NCI-H446 treated with DMSO at 0.1 percent for 48 hours (cell line): ENCODE results near the gene LY86.

ENCODE experiments used
- DNase-seq: peaks from one replicate; lab custom pipeline; 2025; lab: John Stamatoyannopoulos, UW

The LY86 gene

GRCh38 chr6:6570929-6571671 lies 17.4 kb upstream of the LY86 start:
- DNase-seq, result no peak

GRCh38 chr6:6575143-6575542 lies 13.4 kb upstream of the LY86 start:
- DNase-seq, result no peak

GRCh38 chr6:6577735-6578134 lies 10.8 kb upstream of the LY86 start:
- DNase-seq, result no peak

GRCh38 chr6:6579281-6579680 lies 9.2 kb upstream of the LY86 start:
- no peak for DNase-seq

- no peak for DNase-seq
Observed at GRCh38 chr6:6580225-6580856, 8.2 kb upstream of the LY86 start.

- DNase-seq, result no peak
Observed at GRCh38 chr6:6581054-6581453, 7.5 kb upstream of the LY86 start.

GRCh38 chr6:6582131-6582530 lies 6.4 kb upstream of the LY86 start:
- no peak for DNase-seq

- DNase-seq, result no peak
Observed at GRCh38 chr6:6583836-6584235, 4.7 kb upstream of the LY86 start.

- DNase-seq, result no peak
Observed at GRCh38 chr6:6584310-6585002, 4.1 kb upstream of the LY86 start.

- DNase-seq, result no peak
Observed at GRCh38 chr6:6585003-6585311, 3.6 kb upstream of the LY86 start.

- no peak for DNase-seq
Observed at GRCh38 chr6:6586167-6586566, 2.4 kb upstream of the LY86 start.

GRCh38 chr6:6586671-6587526 lies 1.6 kb upstream of the LY86 start:
- no peak for DNase-seq

GRCh38 chr6:6587696-6588063 lies 840 bp upstream of the LY86 start:
- no peak for DNase-seq

- DNase-seq, result no peak
Observed at GRCh38 chr6:6588924-6589709, 597 bp downstream of the LY86 start.

GRCh38 chr6:6590530-6590929 lies 2.0 kb downstream of the LY86 start:
- no peak for DNase-seq

- no peak for DNase-seq
Observed at GRCh38 chr6:6591778-6592465, 3.4 kb downstream of the LY86 start.

GRCh38 chr6:6592826-6593475 lies 4.4 kb downstream of the LY86 start:
- DNase-seq, result no peak

GRCh38 chr6:6593867-6594468 lies 5.4 kb downstream of the LY86 start:
- DNase-seq, result no peak

GRCh38 chr6:6595025-6595424 lies 6.5 kb downstream of the LY86 start:
- DNase-seq, result no peak

- no peak for DNase-seq
Observed at GRCh38 chr6:6595952-6596351, 7.4 kb downstream of the LY86 start.
